OCI-LY1 (cell line): ENCODE results near the gene RPL37A.

Source experiments
- CTCF ChIP-seq: fragments of 200-600 bp; sonication (generic), shearing (Covaris generic); IDR thresholded peaks from 2 replicates; pipeline ENCODE4 v1.5.1; 2017; ENCODE audit warnings: mild to moderate bottlenecking, antibody characterized with exemption, low read length, moderate library complexity, mixed read lengths
- EZH2 ChIP-seq: fragments of 200-600 bp; sonication (generic), shearing (Covaris generic); IDR thresholded peaks from 2 replicates; pipeline ENCODE4 v1.8.0; 2017; ENCODE audit warnings: borderline replicate concordance, mixed run types, mild to moderate bottlenecking, antibody characterized with exemption, low read length, moderate library complexity, mixed read lengths

GRCh38 chr2:216504376-216504762, 5.7 kb downstream of the RPL37A start:
- no peak for TF ChIP-seq CTCF
- no peak for TF ChIP-seq EZH2
